Measurements from ENCODE around the gene SORCS2.

DNA sequence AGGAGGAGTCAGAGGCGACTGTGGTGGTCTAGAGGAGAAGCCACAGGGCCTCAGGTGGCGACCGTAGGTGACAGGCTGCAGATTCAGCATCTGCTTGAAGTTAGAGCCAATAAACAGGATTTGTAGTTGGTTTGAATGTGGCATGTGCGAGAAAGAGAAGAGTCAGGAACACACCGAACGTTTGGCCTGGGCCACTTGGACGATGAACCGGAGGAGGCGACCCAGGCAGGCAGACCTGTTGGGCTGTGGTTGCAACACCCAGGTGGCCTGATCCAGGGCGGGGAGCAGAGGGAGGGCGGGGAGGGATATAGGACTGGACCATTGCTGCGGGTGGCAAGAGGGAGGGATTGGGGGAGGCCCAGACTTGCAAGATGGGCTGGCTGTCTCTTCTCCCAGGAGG, 252.4 kb downstream of the SORCS2 start:
- TF ChIP-seq CTCF (IDR thresholded peaks at IDR 0.05) (no peak), POLR2A (IDR thresholded peaks at IDR 0.05) (no peak)
